H54 (cell line): ENCODE measurements around the gene SORCS2.

Experiments
- DNase-seq: peaks from one replicate; pipeline ENCODE4 v3.0.0; 2011; ENCODE audit warnings: low spot score, mixed read lengths; ENCODE audit not compliant: insufficient read length
- FAIRE-seq: peaks from 3 replicates; lab custom pipeline; 2011; peaks lifted over from hg19 to GRCh38; lab: Jason Lieb, UNC
- POLR2A ChIP-seq: IDR thresholded peaks from 2 replicates; pipeline ENCODE4 v1.6.1; 2011; ENCODE audit warnings: low read depth, mild to moderate bottlenecking, low read length

Gene SORCS2

GRCh38 chr4:7194251-7195140 lies 2.2 kb downstream of the SORCS2 start:
- no peak for TF ChIP-seq POLR2A
- FAIRE-seq (no peak), DNase-seq (no peak)

GRCh38 chr4:7195141-7195515 lies 2.8 kb downstream of the SORCS2 start:
- no peak for FAIRE-seq

GRCh38 chr4:7195546-7196287 lies 3.4 kb downstream of the SORCS2 start:
- no peak for TF ChIP-seq POLR2A
- FAIRE-seq, result no peak
- no peak for DNase-seq

More at GRCh38 chr4:7195141-7195515, 2.8 kb downstream of the SORCS2 start:
- no peak for TF ChIP-seq POLR2A
- DNase-seq, result no peak

- FAIRE-seq (no peak), DNase-seq (no peak)
- no peak for TF ChIP-seq POLR2A
Observed at GRCh38 chr4:7196288-7196651, 3.9 kb downstream of the SORCS2 start.

GRCh38 chr4:7196736-7197135 lies 4.4 kb downstream of the SORCS2 start:
- FAIRE-seq, result no peak
- DNase-seq, result no peak

GRCh38 chr4:7197910-7198309 lies 5.6 kb downstream of the SORCS2 start:
- FAIRE-seq, result no peak
- no peak for TF ChIP-seq POLR2A
- DNase-seq, result no peak

More at GRCh38 chr4:7196736-7197135, 4.4 kb downstream of the SORCS2 start:
- TF ChIP-seq POLR2A, result no peak

- DNase-seq, result no peak
- no peak for TF ChIP-seq POLR2A
- FAIRE-seq, result no peak
Observed at GRCh38 chr4:7198440-7199128, 6.2 kb downstream of the SORCS2 start.

- DNase-seq (no peak), FAIRE-seq (no peak)
- TF ChIP-seq POLR2A, result no peak
Observed at GRCh38 chr4:7199129-7199725, 6.9 kb downstream of the SORCS2 start.

- FAIRE-seq (no peak), DNase-seq (no peak)
- TF ChIP-seq POLR2A, result no peak
Observed at GRCh38 chr4:7199771-7200441, 7.6 kb downstream of the SORCS2 start.

- no peak for TF ChIP-seq POLR2A
- FAIRE-seq (no peak), DNase-seq (no peak)
Observed at GRCh38 chr4:7200801-7201200, 8.5 kb downstream of the SORCS2 start.

- no peak for FAIRE-seq
- no peak for DNase-seq
- no peak for TF ChIP-seq POLR2A
Observed at GRCh38 chr4:7201420-7202305, 9.3 kb downstream of the SORCS2 start.

- FAIRE-seq (no peak), DNase-seq (no peak)
- TF ChIP-seq POLR2A, result no peak
Observed at GRCh38 chr4:7202411-7202810, 10.1 kb downstream of the SORCS2 start.
